OCI-LY7 (cell line): ENCODE results near the gene TRAPPC1.

ENCODE experiments used
- EZH2phosphoT487 ChIP-seq: fragments of 200-600 bp; sonication (generic); IDR thresholded peaks from 2 replicates; pipeline ENCODE4 v1.6.1; 2018; ENCODE audit warnings: low read depth, borderline replicate concordance, mild to moderate bottlenecking, mixed run types, antibody characterized with exemption, low read length, moderate library complexity, mixed read lengths
- TF ChIP-seq, protein P1 (sequence below): fragments of 200-600 bp; sonication (generic); conservative IDR thresholded peaks from 2 replicates; pipeline ENCODE4 v1.5.1; 2014; ENCODE audit warnings: mild to moderate bottlenecking, antibody characterized with exemption, low read length, moderate library complexity, mixed read lengths

- TF ChIP-seq, protein P1, sequence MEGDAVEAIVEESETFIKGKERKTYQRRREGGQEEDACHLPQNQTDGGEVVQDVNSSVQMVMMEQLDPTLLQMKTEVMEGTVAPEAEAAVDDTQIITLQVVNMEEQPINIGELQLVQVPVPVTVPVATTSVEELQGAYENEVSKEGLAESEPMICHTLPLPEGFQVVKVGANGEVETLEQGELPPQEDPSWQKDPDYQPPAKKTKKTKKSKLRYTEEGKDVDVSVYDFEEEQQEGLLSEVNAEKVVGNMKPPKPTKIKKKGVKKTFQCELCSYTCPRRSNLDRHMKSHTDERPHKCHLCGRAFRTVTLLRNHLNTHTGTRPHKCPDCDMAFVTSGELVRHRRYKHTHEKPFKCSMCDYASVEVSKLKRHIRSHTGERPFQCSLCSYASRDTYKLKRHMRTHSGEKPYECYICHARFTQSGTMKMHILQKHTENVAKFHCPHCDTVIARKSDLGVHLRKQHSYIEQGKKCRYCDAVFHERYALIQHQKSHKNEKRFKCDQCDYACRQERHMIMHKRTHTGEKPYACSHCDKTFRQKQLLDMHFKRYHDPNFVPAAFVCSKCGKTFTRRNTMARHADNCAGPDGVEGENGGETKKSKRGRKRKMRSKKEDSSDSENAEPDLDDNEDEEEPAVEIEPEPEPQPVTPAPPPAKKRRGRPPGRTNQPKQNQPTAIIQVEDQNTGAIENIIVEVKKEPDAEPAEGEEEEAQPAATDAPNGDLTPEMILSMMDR: no peak
- no peak for TF ChIP-seq EZH2phosphoT487
Observed at GRCh38 chr17:7910281-7910680, 21.5 kb downstream of the TRAPPC1 start.
